Heart left ventricle (tissue), 16 donors: Measurements from ENCODE around the gene WHRN. TPM values are rescaled to one million over a fixed set of nuclear protein-coding genes. Genes with fewer than 3 reads are reported as not detected.
A peak's percentile ranks its signal among the peaks of the same experiment; 100 is the strongest.

Source experiments
- ATAC-seq, 4 donors: fragments of 200-7000 bp; cut with Tn5 transposase; one replicate each; pipeline ENCODE4 v1.9.1; 2020 to 2022; ENCODE audit warnings: moderate library complexity in 4 of 4, mild to moderate bottlenecking in 3 of 4, moderate number of reproducible peaks in 1 of 4
- DNase-seq, 5 donors: peaks; one replicate each; pipeline ENCODE4 v3.0.0-alpha.2; 2020
- H3K27ac ChIP-seq, 12 donors: fragments of 200-600 bp; sonication (generic) in 4 of 12; one replicate each; pipeline versions ENCODE4 v1.5.0 to v1.8.0; 2016 to 2022; ENCODE audit warnings: mild to moderate bottlenecking in 2 of 12
- H3K27me3 ChIP-seq, 9 donors: fragments of 200-600 bp; sonication (generic) in 2 of 9; one replicate each; pipeline versions ENCODE4 v1.5.1 to v1.8.0; 2016 to 2022; ENCODE audit warnings: mild to moderate bottlenecking in 3 of 9
- H3K36me3 ChIP-seq, 9 donors: fragments of 200-600 bp; sonication (generic) in 2 of 9; one replicate each; pipeline versions ENCODE4 v1.5.0 to v1.8.0; 2018 to 2022; ENCODE audit warnings: mild to moderate bottlenecking in 2 of 9
- H3K4me1 ChIP-seq, 12 donors: fragments of 200-600 bp; sonication (generic) in 4 of 12; one replicate each; pipeline versions ENCODE4 v1.5.0 to v1.8.0; 2016 to 2022; ENCODE audit warnings: mild to moderate bottlenecking in 3 of 12
- H3K4me3 ChIP-seq, 12 donors: fragments of 200-600 bp; sonication (generic) in 4 of 12; one replicate each; pipeline versions ENCODE4 v1.5.0 to v1.8.0; 2017 to 2022; ENCODE audit warnings: mild to moderate bottlenecking in 9 of 12, moderate library complexity in 4 of 12
- H3K9me3 ChIP-seq, 12 donors: fragments of 200-600 bp; sonication (generic) in 4 of 12; one replicate each; pipeline versions ENCODE4 v1.5.0 to v1.8.0; 2016 to 2022; ENCODE audit warnings: mild to moderate bottlenecking in 1 of 12
- POLR2A ChIP-seq, 2 donors: fragments of 450-650 bp; IDR thresholded peaks; one replicate each; pipeline ENCODE4 v1.6.1; 2017; ENCODE audit warnings: antibody characterized with exemption in 2 of 2, mild to moderate bottlenecking in 2 of 2, moderate library complexity in 2 of 2
- WGBS, 4 donors: extraction: QIAGEN DNeasy Blood & Tissue Kit in 2 of 4; methylation state at CpG; one replicate each; pipeline versions ENCODE4 v1.1.5 to v1.1.7; 2013 to 2018; 5-methylcytosine and 5-hydroxymethylcytosine counted together
- intact Hi-C, 10 donors: fragments of 100-400 bp; cut with DNase I; formaldehyde crosslinking; loops; one replicate each; pipeline versions ENCODE4 v1.11.1 to v1.14.2; 2022
- polyA plus RNA-seq, 2 donors: library from polyadenylated mRNA; stranded (reverse); fragments of 200-250 nt; gene quantifications; one replicate each; pipeline ENCODE4 v1.2.3, GENCODE V29; 2013
- total RNA-seq, 9 donors: library from RNA; depleted of rRNA in 2 of 9; stranded (reverse); fragments of >200 nt in 2 of 9; fragmentation: NEBNext Ultra II Directional in 3 of 9; extraction: Animal tissue kit (Norgen Biotek cat#: 25700) in 3 of 9; gene quantifications; one replicate each; pipeline versions ENCODE4 v1.1.0 to v1.2.4, GENCODE V29; 2016 to 2023
- TF ChIP-seq, protein P1 (sequence below), 12 donors: fragments of 200-600 bp; sonication (generic) in 4 of 12; IDR thresholded peaks; one replicate each; pipeline versions ENCODE4 v1.5.0 to v1.8.0; 2018 to 2022; ENCODE audit warnings: antibody characterized with exemption in 12 of 12, mild to moderate bottlenecking in 5 of 12
- donor health status: ischemic (EF 13 %, LVEDD 7.1; RV severe dilation, severe dysfunction).
- donor health status: healthy with polysubstance abuse.
- donor health status: DM: no; HTN: yes; CAD: no.
- donor health status: DM: no; HTN: no; CAD: no.
- donor health status: ischemic (EF 25% LVEDD 6.9; RV normal size, moderate dysfunction).
- donor health status: ischemic (EF 25% LVEDD 5.7; RV mildly dilated, moderate dysfunction).
- donor health status: healthy.
- donor health status: DM: yes; HTN: yes; CAD: no.
- donor health status: ischemic (EF 35%, LVEDD 5.7; RV mildly dilated, moderate dysfunction).
- donor health status: nonischemic (EF 11% LVEDD 7.7; RV severe dilation, severe dysfunction).
- donor health status: DM: yes; HTN: yes; CAD: no.
- donor health status: PGD.
- donor health status: ischemic (EF 29% LVEDD 5.4; RV normal size, mild dysfunction).
- donor health status: nonischemic (EF 23%, LVEDD 6.1; RV moderate dilation, normal function).

The WHRN gene
- total and polyA plus RNA-seq, 11 donors, result 0.12 to 1.4 (median 0.56) TPM

GRCh38 chr9:114383521-114384231, 121.6 kb downstream of the WHRN start:
- H3K36me3 ChIP-seq, result peaks cover 0 to 26% (median 16%) of the 10 kb centered on the region in 9 donors
- H3K4me1 ChIP-seq, result peaks cover 0 to 79% (median 49%) of the 10 kb centered on the region in 12 donors
- DNase-seq (peak; percentile 57 to 66 (median 64)), ATAC-seq (peak; percentile 36 to 59 (median 50))
- intact Hi-C loops, result no loop called here
- no peaks in the 10 kb centered on the region for H3K9me3 ChIP-seq
- TF ChIP-seq, protein P1, sequence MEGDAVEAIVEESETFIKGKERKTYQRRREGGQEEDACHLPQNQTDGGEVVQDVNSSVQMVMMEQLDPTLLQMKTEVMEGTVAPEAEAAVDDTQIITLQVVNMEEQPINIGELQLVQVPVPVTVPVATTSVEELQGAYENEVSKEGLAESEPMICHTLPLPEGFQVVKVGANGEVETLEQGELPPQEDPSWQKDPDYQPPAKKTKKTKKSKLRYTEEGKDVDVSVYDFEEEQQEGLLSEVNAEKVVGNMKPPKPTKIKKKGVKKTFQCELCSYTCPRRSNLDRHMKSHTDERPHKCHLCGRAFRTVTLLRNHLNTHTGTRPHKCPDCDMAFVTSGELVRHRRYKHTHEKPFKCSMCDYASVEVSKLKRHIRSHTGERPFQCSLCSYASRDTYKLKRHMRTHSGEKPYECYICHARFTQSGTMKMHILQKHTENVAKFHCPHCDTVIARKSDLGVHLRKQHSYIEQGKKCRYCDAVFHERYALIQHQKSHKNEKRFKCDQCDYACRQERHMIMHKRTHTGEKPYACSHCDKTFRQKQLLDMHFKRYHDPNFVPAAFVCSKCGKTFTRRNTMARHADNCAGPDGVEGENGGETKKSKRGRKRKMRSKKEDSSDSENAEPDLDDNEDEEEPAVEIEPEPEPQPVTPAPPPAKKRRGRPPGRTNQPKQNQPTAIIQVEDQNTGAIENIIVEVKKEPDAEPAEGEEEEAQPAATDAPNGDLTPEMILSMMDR (IDR thresholded peaks at IDR 0.05), result no peak
- TF ChIP-seq POLR2A (IDR thresholded peaks at IDR 0.05), result no peak
- H3K27ac ChIP-seq, result peak overlapping the region; percentile 60 to 97 (median 74)
- H3K27me3 ChIP-seq, result no peaks in the 10 kb centered on the region
- peak overlapping the region in 5 of 12 donors; percentile 0 to 77 (median 20) for H3K4me3 ChIP-seq
- WGBS, 4 donors, result 37 to 48% (median 45%) methylated on average over 8 of the region's 8 CpGs

DNA sequence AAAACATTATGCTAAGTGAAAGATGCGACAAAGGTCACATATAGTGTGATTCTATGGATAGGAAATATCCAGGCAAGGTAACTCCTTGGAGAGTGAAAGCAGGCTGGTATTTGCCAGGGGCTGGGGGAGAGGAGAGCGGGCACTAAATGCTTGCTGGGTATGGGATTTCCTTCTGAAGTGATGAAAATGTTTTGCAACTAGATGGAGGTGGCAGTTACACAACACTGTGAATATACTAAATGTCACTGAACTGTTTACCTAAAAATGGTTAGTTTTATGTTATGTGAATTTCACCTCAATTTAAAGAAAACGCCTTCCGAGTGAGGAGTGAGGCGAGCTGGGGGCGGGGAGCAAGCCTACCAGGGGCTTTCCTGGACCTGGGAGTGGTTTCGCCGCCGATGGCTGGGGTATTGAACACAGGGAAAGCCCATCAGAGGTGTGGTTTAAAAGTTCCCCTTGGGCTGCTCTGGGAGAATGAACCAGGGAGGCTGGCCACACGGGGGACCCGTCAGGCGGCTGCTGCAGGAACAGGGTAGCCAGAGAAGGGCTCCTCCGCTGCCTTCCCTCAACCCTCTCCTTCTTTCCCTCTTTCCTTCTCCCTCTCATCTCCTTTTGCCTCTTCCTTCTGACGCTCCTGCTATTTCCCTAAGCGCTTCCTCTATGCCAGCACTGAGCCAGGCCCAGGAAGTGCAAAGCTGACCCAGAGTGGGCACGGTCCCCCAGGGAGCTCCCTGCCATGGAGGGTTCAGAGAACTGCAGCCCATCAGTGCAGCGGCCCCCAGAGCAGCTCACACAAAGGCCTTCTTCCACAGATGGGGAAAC, 122.4 kb downstream of the WHRN start:
- Histone ChIP-seq H3K4me3 (peak overlapping the region in 5 of 12 donors; percentile 0 to 77 (median 20)), H3K4me1 (peaks cover 0 to 75% (median 41%) of the 10 kb centered on the region in 12 donors), H3K27ac (peak overlapping the region; percentile 60 to 97 (median 74)), H3K36me3 (peaks cover 0 to 34% (median 23%) of the 10 kb centered on the region in 9 donors), H3K27me3 (no peaks in the 10 kb centered on the region), H3K9me3 (no peaks in the 10 kb centered on the region)
- intact Hi-C loops, result no loop called here
- TF ChIP-seq, protein P1 (IDR thresholded peaks at IDR 0.05), result no peak
- no peak for TF ChIP-seq POLR2A (IDR thresholded peaks at IDR 0.05)
- WGBS, 4 donors, result 56 to 65% (median 62%) methylated on average over 17 of the region's 17 CpGs
- ATAC-seq (peak in 2 of 4 donors; percentile 1), DNase-seq (peak in 2 of 5 donors; percentile 28 to 53)

DNA sequence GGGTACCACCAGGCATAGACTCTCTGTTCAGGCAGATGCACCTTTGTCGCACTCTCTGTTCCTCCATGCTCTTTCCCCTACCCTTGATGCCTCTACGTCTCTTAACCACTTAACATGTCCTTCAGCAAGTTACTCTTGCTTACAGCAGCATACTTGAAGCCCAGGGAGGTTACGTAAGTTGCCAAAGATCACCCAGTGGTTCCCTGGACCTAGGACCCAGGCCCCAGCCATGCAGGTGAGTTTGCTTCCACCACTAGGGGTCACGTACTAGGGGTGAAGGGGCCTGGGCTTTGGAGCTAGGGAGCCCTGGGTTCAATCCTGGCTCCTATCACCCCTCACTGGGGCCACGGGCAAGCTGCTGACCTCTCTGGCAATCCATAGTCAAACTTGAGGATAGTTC, 126.4 kb downstream of the WHRN start:
- H3K9me3 ChIP-seq, result no peaks in the 10 kb centered on the region
- peaks cover 0 to 66% (median 15%) of the 10 kb centered on the region in 12 donors for H3K4me1 ChIP-seq
- TF ChIP-seq, protein P1 (IDR thresholded peaks at IDR 0.05), result no peak
- no peak for TF ChIP-seq POLR2A (IDR thresholded peaks at IDR 0.05)
- peaks cover 0 to 66% (median 40%) of the 10 kb centered on the region in 9 donors for H3K36me3 ChIP-seq
- intact Hi-C loops, result no loop called here
- H3K27ac ChIP-seq, result no peak overlapping the region
- ATAC-seq, result no peak
- DNase-seq, result peak in 2 of 5 donors; percentile 5 to 28
- H3K27me3 ChIP-seq, result no peaks in the 10 kb centered on the region
- 94 to 98% (median 95%) methylated on average over 5 of the region's 5 CpGs for WGBS, 4 donors
- H3K4me3 ChIP-seq, result no peak overlapping the region

DNA sequence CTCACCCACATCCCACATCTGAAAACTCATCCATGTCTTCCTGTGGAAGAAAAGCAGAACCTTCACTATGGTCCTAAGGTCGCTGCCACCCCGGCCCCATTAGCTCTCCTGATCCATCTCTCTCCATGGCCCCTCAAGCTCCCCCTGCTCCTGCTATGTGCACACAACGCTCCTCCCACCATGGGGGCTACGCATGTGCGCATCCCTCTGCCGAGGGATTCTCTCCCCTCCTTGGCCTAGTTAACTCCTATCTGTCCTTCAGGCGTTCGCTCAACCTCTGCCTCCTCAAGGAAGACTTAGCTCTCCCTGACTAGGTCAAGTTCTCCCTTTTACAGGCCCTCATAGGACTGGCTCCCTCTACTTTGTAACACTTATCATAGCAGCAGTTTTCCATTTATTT, 127.3 kb downstream of the WHRN start:
- H3K4me1 ChIP-seq, result peaks cover 0 to 66% (median 9%) of the 10 kb centered on the region in 12 donors

More for the DNA sequence above, 127.3 kb downstream of the WHRN start:
- ATAC-seq (no peak), DNase-seq (peak in 2 of 5 donors; percentile 6 to 42)
- H3K36me3 ChIP-seq, result peaks cover 0 to 74% (median 44%) of the 10 kb centered on the region in 9 donors
- WGBS, 4 donors, result 92 to 95% (median 92%) methylated on average over 8 of the region's 8 CpGs
- intact Hi-C loops, result no loop called here
- H3K27ac ChIP-seq, result no peak overlapping the region
- H3K4me3 ChIP-seq, result no peak overlapping the region
- no peaks in the 10 kb centered on the region for H3K9me3 ChIP-seq
- TF ChIP-seq POLR2A (IDR thresholded peaks at IDR 0.05), result no peak
- TF ChIP-seq, protein P1 (IDR thresholded peaks at IDR 0.05), result no peak
- no peaks in the 10 kb centered on the region for H3K27me3 ChIP-seq
